Esophagus squamous epithelium (tissue), 5 donors: ENCODE data around the gene WFDC8. TPM values are rescaled to one million over a fixed set of nuclear protein-coding genes. Genes with fewer than 3 reads are reported as not detected.
"Not testable (repeated sequence)": the region's sequence is repeated elsewhere in the genome, so short reads cannot be mapped to it uniquely, and the experiment has no call there.

Experiments used
- DNase-seq: peaks from one replicate; lab custom pipeline; 2025; lab: John Stamatoyannopoulos, UW
- H3K27ac ChIP-seq, 4 donors: fragments of 200-600 bp; sonication (generic); one replicate each; pipeline ENCODE4 v1.5.1; 2016 to 2019; ENCODE audit warnings: mild to moderate bottlenecking in 1 of 4
- H3K27me3 ChIP-seq, 4 donors: fragments of 200-600 bp; sonication (generic); 1 replicate in 3 of 4; 2 replicates in 1 of 4; pipeline versions ENCODE4 v1.5.1 to v1.6.0; 2017 to 2021; ENCODE audit warnings: antibody characterized with exemption in 1 of 4
- H3K36me3 ChIP-seq, 3 donors: fragments of 200-600 bp; sonication (generic); one replicate each; pipeline ENCODE4 v1.5.1; 2016 to 2019
- H3K4me1 ChIP-seq, 3 donors: fragments of 200-600 bp; sonication (generic); one replicate each; pipeline ENCODE4 v1.5.1; 2017 to 2019
- H3K4me3 ChIP-seq, 4 donors: fragments of 200-600 bp; sonication (generic); 1 replicate in 3 of 4; 2 replicates in 1 of 4; pipeline ENCODE4 v1.5.1; 2016 to 2019; ENCODE audit warnings: mild to moderate bottlenecking in 2 of 4, moderate library complexity in 1 of 4
- H3K9me3 ChIP-seq, 3 donors: fragments of 200-600 bp; sonication (generic); one replicate each; pipeline ENCODE4 v1.5.1; 2016 to 2019
- POLR2A ChIP-seq, 4 donors: fragments of 450-650 bp; IDR thresholded peaks; one replicate each; pipeline ENCODE4 v1.6.1; 2017; ENCODE audit warnings: antibody characterized with exemption in 4 of 4, mild to moderate bottlenecking in 4 of 4, moderate library complexity in 3 of 4
- WGBS, 2 donors: methylation state at CpG; one replicate each; pipeline ENCODE4 v1.1.5; 2018; 5-methylcytosine and 5-hydroxymethylcytosine counted together
- intact Hi-C: fragments of 100-400 bp; cut with DNase I; formaldehyde crosslinking; loops from one replicate; pipeline ENCODE4 v1.15.0; 2022
- total RNA-seq, 4 donors: library from RNA; depleted of rRNA; stranded (reverse); fragments of >200 nt; gene quantifications; one replicate each; pipeline ENCODE4 v1.1.0, GENCODE V29; 2016
- TF ChIP-seq, protein P1 (sequence below), 6 experiments: fragments of 450-650 bp in 4 of 6; fragments of 200-600 bp in 2 of 6; sonication (generic) in 2 of 6; IDR thresholded peaks; one replicate each; pipeline ENCODE4 v1.5.1; 2016 to 2019; ENCODE audit warnings: antibody characterized with exemption in 6 of 6, mild to moderate bottlenecking in 4 of 6, moderate library complexity in 4 of 6
- donor health status: DM: yes; HTN: yes; CAD: no.

Gene WFDC8
- total RNA-seq, 4 donors from 2014 or later = not detected

DNA sequence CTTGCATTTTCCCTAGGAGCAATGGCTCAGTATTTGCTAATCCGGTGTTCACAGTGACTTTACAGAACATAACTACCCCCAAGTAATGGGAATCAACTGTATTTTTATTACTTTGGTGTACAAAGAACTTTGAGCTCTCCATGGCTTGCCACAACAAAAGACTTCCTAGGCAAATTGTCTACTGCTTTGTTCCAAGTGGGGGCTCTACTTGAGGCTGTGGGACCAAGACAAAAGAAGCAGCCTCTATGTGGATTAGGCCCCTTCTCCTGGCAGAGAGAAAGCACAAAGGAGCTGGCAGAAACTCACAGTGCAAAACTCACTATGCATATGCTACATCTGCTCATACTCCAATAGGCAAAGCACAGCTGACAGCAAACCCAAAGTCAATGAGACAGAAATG, 853 bp downstream of the WFDC8 start:
- no peak for DNase-seq
- TF ChIP-seq POLR2A (IDR thresholded peaks at IDR 0.05) = no peak
- TF ChIP-seq, protein P1, sequence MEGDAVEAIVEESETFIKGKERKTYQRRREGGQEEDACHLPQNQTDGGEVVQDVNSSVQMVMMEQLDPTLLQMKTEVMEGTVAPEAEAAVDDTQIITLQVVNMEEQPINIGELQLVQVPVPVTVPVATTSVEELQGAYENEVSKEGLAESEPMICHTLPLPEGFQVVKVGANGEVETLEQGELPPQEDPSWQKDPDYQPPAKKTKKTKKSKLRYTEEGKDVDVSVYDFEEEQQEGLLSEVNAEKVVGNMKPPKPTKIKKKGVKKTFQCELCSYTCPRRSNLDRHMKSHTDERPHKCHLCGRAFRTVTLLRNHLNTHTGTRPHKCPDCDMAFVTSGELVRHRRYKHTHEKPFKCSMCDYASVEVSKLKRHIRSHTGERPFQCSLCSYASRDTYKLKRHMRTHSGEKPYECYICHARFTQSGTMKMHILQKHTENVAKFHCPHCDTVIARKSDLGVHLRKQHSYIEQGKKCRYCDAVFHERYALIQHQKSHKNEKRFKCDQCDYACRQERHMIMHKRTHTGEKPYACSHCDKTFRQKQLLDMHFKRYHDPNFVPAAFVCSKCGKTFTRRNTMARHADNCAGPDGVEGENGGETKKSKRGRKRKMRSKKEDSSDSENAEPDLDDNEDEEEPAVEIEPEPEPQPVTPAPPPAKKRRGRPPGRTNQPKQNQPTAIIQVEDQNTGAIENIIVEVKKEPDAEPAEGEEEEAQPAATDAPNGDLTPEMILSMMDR (IDR thresholded peaks at IDR 0.05) = no peak
- no peak overlapping the region for H3K27ac ChIP-seq
- H3K9me3 ChIP-seq = no peaks in the 10 kb centered on the region
- H3K4me3 ChIP-seq = no peak overlapping the region
- WGBS, 2 donors = 60 to 80% methylated on average over 1 of the region's 1 CpG
- intact Hi-C loops = no loop called here
- no peaks in the 10 kb centered on the region for H3K4me1 ChIP-seq
- no peaks in the 10 kb centered on the region for H3K36me3 ChIP-seq
- H3K27me3 ChIP-seq = peaks cover 0 to 47% (median 2%) of the 10 kb centered on the region in 4 donors

DNA sequence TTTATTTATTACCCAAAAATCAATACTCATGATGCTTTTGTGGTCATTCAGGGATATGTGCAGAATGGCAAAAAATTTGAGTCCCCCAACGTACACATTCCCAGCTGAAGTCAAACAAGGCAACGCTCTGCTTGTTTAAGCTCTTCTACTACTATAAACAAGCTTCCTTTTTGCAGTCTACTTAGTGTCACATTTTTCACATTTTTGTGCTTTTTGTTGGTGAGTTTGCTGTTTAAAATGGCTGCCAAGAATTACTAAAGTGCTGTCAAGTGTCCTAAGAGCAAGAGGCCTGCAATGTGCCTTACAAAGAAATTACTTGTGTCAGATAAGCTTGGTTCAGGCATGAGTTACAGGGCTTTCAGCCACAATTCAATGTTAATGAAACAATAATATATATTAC, 2.1 kb downstream of the WFDC8 start:
- DNase-seq = no peak
- H3K27me3 ChIP-seq = peaks cover 0 to 51% (median 0%) of the 10 kb centered on the region in 4 donors
- 24 to 25% methylated on average over 2 of the region's 2 CpGs for whole genome bisulfite sequencing, 2 donors

GRCh38 chr20:45575931-45576330, 3.2 kb downstream of the WFDC8 start:
- no peak overlapping the region for H3K27ac ChIP-seq
- H3K36me3 ChIP-seq = no peaks in the 10 kb centered on the region
- H3K27me3 ChIP-seq = peaks cover 0 to 45% (median 0%) of the 10 kb centered on the region in 4 donors
- 88% methylated on average over 3 of the region's 3 CpGs for WGBS, 2 donors
- intact Hi-C loops = no loop called here
- DNase-seq = no peak
- TF ChIP-seq, protein P1 (IDR thresholded peaks at IDR 0.05) = no peak
- no peak for TF ChIP-seq POLR2A (IDR thresholded peaks at IDR 0.05)
- no peak overlapping the region for H3K4me3 ChIP-seq
- no peaks in the 10 kb centered on the region for H3K4me1 ChIP-seq
- no peaks in the 10 kb centered on the region for H3K9me3 ChIP-seq

More for the DNA sequence above, 2.1 kb downstream of the WFDC8 start:
- TF ChIP-seq, protein P1 (IDR thresholded peaks at IDR 0.05) = no peak
- no peaks in the 10 kb centered on the region for H3K36me3 ChIP-seq
- H3K9me3 ChIP-seq = no peaks in the 10 kb centered on the region
- intact Hi-C loops = no loop called here
- no peak overlapping the region for H3K27ac ChIP-seq
- no peaks in the 10 kb centered on the region for H3K4me1 ChIP-seq
- no peak overlapping the region for H3K4me3 ChIP-seq

- DNase-seq, H3K9me3 ChIP-seq, H3K4me1 ChIP-seq, intact Hi-C loops, H3K36me3 ChIP-seq, H3K27ac ChIP-seq, H3K4me3 ChIP-seq: not testable (repeated sequence)
- H3K27me3 ChIP-seq = peaks cover 0 to 27% (median 0%) of the 10 kb centered on the region in 4 donors
- 53 to 92% methylated on average over 1 of the region's 1 CpG for WGBS, 2 donors
Observed at GRCh38 chr20:45569650-45570049, 9.4 kb downstream of the WFDC8 start.

DNA sequence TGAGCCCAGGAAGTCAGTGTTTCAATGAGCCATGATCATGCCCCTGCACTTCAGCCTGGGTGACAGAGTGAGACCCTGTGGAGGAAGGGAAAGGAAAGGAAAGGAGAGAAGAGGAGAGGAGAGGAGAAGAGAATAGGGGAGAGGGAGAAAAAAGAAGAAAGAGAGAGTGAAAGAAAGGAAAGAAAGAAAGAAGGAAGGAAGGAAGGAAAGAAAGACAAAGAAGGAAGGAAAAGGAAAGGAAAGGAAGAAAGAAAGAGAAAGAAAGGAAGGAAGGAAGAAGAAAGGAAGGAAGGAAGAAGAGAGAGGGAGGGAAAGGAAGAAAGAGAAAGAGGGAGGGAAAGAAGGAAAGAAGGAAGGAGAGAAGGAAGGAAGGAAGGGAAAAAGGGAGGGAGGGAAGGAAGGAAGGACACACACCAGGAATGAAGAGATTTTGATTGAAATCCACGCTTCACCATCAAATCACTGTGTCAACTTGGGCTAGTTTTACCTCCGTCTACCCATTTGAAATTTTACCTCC, 14.3 kb downstream of the WFDC8 start:
- Histone ChIP-seq H3K9me3 (no peaks in the 10 kb centered on the region), H3K27me3 (peaks cover 0 to 50% (median 0%) of the 10 kb centered on the region in 4 donors), H3K36me3 (no peaks in the 10 kb centered on the region), H3K27ac (no peak overlapping the region), H3K4me3 (no peak overlapping the region), H3K4me1 (no peaks in the 10 kb centered on the region)
- intact Hi-C loops = no loop called here
- 57 to 82% methylated on average over 2 of the region's 2 CpGs for WGBS, 2 donors
- TF ChIP-seq, protein P1 (IDR thresholded peaks at IDR 0.05) = no peak
- no peak for TF ChIP-seq POLR2A (IDR thresholded peaks at IDR 0.05)
- DNase-seq = no peak

DNA sequence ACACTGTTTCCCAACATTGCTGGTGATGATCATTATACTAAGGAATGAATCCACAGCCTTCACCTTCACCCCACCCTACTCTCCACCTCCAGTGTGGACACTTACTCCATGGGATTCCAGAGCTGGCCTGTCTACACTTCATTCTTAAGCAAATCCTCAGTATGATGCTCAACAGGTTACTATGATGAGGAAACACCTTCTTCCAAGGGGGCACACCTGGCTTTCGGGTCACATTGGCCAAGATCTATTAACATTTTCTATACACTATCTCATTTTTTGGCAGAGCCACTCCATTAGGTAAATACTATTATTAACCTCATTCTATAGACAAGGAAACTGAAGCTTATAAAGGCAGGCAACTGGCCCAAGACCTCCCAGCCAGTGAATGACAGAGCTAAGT, 23.9 kb downstream of the WFDC8 start:
- no peak overlapping the region for H3K4me3 ChIP-seq
- 50 to 67% methylated on average over 1 of the region's 1 CpG for WGBS, 2 donors
- peaks cover 0 to 77% (median 0%) of the 10 kb centered on the region in 4 donors for H3K27me3 ChIP-seq
- TF ChIP-seq POLR2A (IDR thresholded peaks at IDR 0.05) = no peak
- TF ChIP-seq, protein P1 (IDR thresholded peaks at IDR 0.05) = no peak
- H3K4me1 ChIP-seq = no peaks in the 10 kb centered on the region
- intact Hi-C loops = no loop called here
- peaks cover 0 to 4% (median 0%) of the 10 kb centered on the region in 3 donors for H3K9me3 ChIP-seq
- H3K36me3 ChIP-seq = no peaks in the 10 kb centered on the region
- DNase-seq = no peak
- H3K27ac ChIP-seq = no peak overlapping the region
